ENCODE data around the gene NHERF1. TPM values are rescaled to one million over a fixed set of nuclear protein-coding genes. Genes with fewer than 3 reads are reported as not detected.
A peak's percentile ranks its signal among the peaks of the same experiment; 100 is the strongest.

Gene NHERF1
- total RNA-seq, 2 experiments from 2014 or later, result 73.2 to 116 TPM

GRCh38 chr17:74742978-74743545 is 5.4 kb upstream of the NHERF1 start:
- CTCF ChIA-PET (ENCODE audit: unreplicated experiment), result interaction anchor here (0.7 to 1.4 kb wide), 3 partner anchors 122 to 217 kb away, joined by 3 to 7 read pairs (median 3); no protein-coding TSS in a partner anchor
- H4K20me1 ChIP-seq (ENCODE audit: insufficient read depth, low read length), result no peaks in the 10 kb centered on the region
- H3K9me2 ChIP-seq (ENCODE audit: insufficient read depth, low read length), result no peaks in the 10 kb centered on the region
- H3K4me3 ChIP-seq (ENCODE audit: low read depth, low read length, poor library complexity, severe bottlenecking), result no peak overlapping the region
- intact Hi-C loops (cut with micrococcal nuclease; ENCODE audit: unreplicated experiment), result no loop called here
- POLR2A ChIA-PET, result interaction anchor here (0.6 to 2.1 kb wide), 6 partner anchors 12 to 130 kb away, joined by 4 to 19 read pairs (median 6); partner anchors contain the start of genes FDXR and NAT9
- peaks cover 59% of the 10 kb centered on the region for H3K4me1 ChIP-seq (ENCODE audit: insufficient read depth, low read length, poor library complexity, severe bottlenecking)
- H2AFZ ChIP-seq (ENCODE audit: low read length), result no peak overlapping the region; the same call in 1 of the 2 replicates
- no TSS peak for BruUV-seq (replicated peaks)
- no peak for DNase-seq (ENCODE audit: low spot score)
- peak overlapping the region; percentile 81 for H3K27ac ChIP-seq (ENCODE audit: low read depth, low read length, poor library complexity, severe bottlenecking)
- no peaks in the 10 kb centered on the region for H3K36me3 ChIP-seq (ENCODE audit: insufficient read depth, low read length)
- H3K79me2 ChIP-seq (ENCODE audit: insufficient read depth, low read depth, low read length), result no peaks in the 10 kb centered on the region
- no peaks in the 10 kb centered on the region for H3K9me3 ChIP-seq (ENCODE audit: low read length)
- H3K4me2 ChIP-seq (ENCODE audit: low read length), result peak overlapping the region; percentile 54
- TF ChIP-seq CTCF (conservative IDR thresholded peaks at IDR 0.05; ENCODE audit: low read length), result no peak
- TF ChIP-seq EZH2phosphoT487 (IDR thresholded peaks at IDR 0.05; ENCODE audit: borderline replicate concordance, low read depth, low read length), result no peak

- intact Hi-C loops (cut with micrococcal nuclease; ENCODE audit: unreplicated experiment), result loop anchor here (1.0 to 2.0 kb wide), 4 partner anchors 16 to 121 kb away; no protein-coding TSS in a partner anchor
- H3K4me1 ChIP-seq (ENCODE audit: insufficient read depth, low read length, poor library complexity, severe bottlenecking), result peaks cover 53% of the 10 kb centered on the region
- POLR2A ChIA-PET, result no interaction called here
- CTCF ChIA-PET (ENCODE audit: unreplicated experiment), result interaction anchor here (0.9 to 2.0 kb wide), 2 partner anchors 16 to 33 kb away, joined by 4 to 10 read pairs; a partner anchor contains a TSS
- no peaks in the 10 kb centered on the region for H4K20me1 ChIP-seq (ENCODE audit: insufficient read depth, low read length)
- H3K9me2 ChIP-seq (ENCODE audit: insufficient read depth, low read length), result no peaks in the 10 kb centered on the region
- H3K27ac ChIP-seq (ENCODE audit: low read depth, low read length, poor library complexity, severe bottlenecking), result peak overlapping the region; percentile 81
- TF ChIP-seq EZH2phosphoT487 (IDR thresholded peaks at IDR 0.05; ENCODE audit: borderline replicate concordance, low read depth, low read length) (no peak), CTCF (conservative IDR thresholded peaks at IDR 0.05; ENCODE audit: low read length) (no peak)
- H3K79me2 ChIP-seq (ENCODE audit: insufficient read depth, low read depth, low read length), result no peaks in the 10 kb centered on the region
- no TSS peak for BruUV-seq (replicated peaks)
- no peaks in the 10 kb centered on the region for H3K9me3 ChIP-seq (ENCODE audit: low read length)
- H2AFZ ChIP-seq (ENCODE audit: low read length), result no peak overlapping the region
- no peak overlapping the region for H3K4me3 ChIP-seq (ENCODE audit: low read depth, low read length, poor library complexity, severe bottlenecking)
- no peak for DNase-seq (ENCODE audit: low spot score)
- H3K4me2 ChIP-seq (ENCODE audit: low read length), result no peak overlapping the region
- no peaks in the 10 kb centered on the region for H3K36me3 ChIP-seq (ENCODE audit: insufficient read depth, low read length)
These were observed 4.7 kb upstream of the NHERF1 start for GRCh38 chr17:74743755-74744154.

- DNase-seq (ENCODE audit: low spot score), result no peak
- Histone ChIP-seq H2AFZ (ENCODE audit: low read length) (no peak overlapping the region), H3K4me1 (ENCODE audit: insufficient read depth, low read length, poor library complexity, severe bottlenecking) (peaks cover 47% of the 10 kb centered on the region), H3K27ac (ENCODE audit: low read depth, low read length, poor library complexity, severe bottlenecking) (no peak overlapping the region), H3K79me2 (ENCODE audit: insufficient read depth, low read depth, low read length) (peaks cover 3% of the 10 kb centered on the region; the same call in 1 of the 2 replicates), H3K4me3 (ENCODE audit: low read depth, low read length, poor library complexity, severe bottlenecking) (no peak overlapping the region), H3K4me2 (ENCODE audit: low read length) (no peak overlapping the region), H3K36me3 (ENCODE audit: insufficient read depth, low read length) (no peaks in the 10 kb centered on the region), H3K9me3 (ENCODE audit: low read length) (no peaks in the 10 kb centered on the region), H3K9me2 (ENCODE audit: insufficient read depth, low read length) (no peaks in the 10 kb centered on the region), H4K20me1 (ENCODE audit: insufficient read depth, low read length) (0 out of 2 replicates have a peak, but pooled peaks cover under 1% of the 10 kb centered on the region)
- CTCF ChIA-PET (ENCODE audit: unreplicated experiment), result interaction anchor here (0.9 to 2.5 kb wide), 4 partner anchors 16 to 47 kb away, joined by 4 to 11 read pairs (median 10); a partner anchor contains a TSS
- POLR2A ChIA-PET, result interaction anchor here (1.9 kb wide), 1 partner anchor 27 kb away, joined by 4 read pairs; no protein-coding TSS in a partner anchor
- no peak for TF ChIP-seq CTCF (conservative IDR thresholded peaks at IDR 0.05; ENCODE audit: low read length)
- TF ChIP-seq EZH2phosphoT487 (IDR thresholded peaks at IDR 0.05; ENCODE audit: borderline replicate concordance, low read depth, low read length), result no peak
- intact Hi-C loops (cut with micrococcal nuclease; ENCODE audit: unreplicated experiment), result loop anchor here (1.0 to 2.0 kb wide), 4 partner anchors 15 to 120 kb away; no protein-coding TSS in a partner anchor
- BruUV-seq (replicated peaks), result no TSS peak
These were observed 4.1 kb upstream of the NHERF1 start for GRCh38 chr17:74744349-74744713.

All from OCI-LY7 (cell line).